GM18519 (cell line): ENCODE results near the gene VAMP7.
"Not testable (repeated sequence)": the region's sequence is repeated elsewhere in the genome, so short reads cannot be mapped to it uniquely, and the experiment has no call there.

Experiments used
- ATAC-seq: cut with Tn5 transposase; IDR thresholded peaks from one replicate; pipeline ENCODE4 v1.9.1; 2021; ENCODE audit warnings: mild to moderate bottlenecking, moderate library complexity; ENCODE audit not compliant: unreplicated experiment, low FRiP score

VAMP7 gene

DNA sequence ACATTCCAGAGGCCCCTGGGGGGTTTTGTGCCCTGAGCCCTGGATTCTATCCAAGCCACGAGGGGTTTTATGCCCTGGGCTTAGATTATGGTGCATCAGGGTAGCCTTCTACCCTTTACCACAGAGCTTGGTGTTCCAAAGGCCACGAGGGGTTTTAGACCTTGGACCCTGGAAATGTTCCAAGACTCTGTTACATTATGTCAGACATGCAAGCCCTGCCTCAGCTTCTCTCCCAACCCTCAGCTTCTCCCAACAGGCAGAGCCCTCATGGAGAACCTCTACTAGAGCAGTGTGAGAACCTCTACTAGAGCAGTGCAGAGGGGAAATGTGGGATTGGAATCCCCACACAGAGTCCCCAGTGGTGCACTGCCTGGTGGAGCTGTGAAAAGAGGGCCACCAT is 105.8 kb downstream of the VAMP7 start:
- not testable (repeated sequence) for ATAC-seq

DNA sequence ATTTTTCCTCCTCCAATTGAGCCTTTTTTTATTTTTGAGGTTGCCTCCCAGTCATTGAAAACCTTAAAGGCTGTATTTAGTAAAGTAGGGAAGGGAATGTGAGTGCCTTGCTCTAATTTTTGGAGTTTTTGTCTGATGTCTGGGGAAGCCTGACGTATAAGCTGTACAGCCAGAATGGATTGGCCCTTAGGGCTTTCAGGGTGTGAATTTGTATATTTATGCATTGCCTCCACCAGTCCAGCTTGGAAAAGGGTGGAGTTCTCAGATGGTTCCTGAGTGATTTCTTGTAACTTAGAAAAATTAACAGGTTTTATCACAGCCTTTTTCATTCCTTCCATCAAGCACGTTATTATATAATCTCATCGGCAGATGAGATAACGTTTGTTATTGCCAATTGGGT is 107.7 kb downstream of the VAMP7 start:
- no peak for ATAC-seq
